ENCODE results near the gene MAN2A1. TPM values are rescaled to one million over a fixed set of nuclear protein-coding genes. Genes with fewer than 3 reads are reported as not detected.

Gene MAN2A1
- total RNA-seq, 2 experiments from 2014 or later: 23.0 to 28.7 TPM

GRCh38 chr5:109708813-109709212, 19.1 kb downstream of the MAN2A1 start:
- BruUV-seq (replicated peaks): no TSS peak
- no peaks in the 10 kb centered on the region for H3K4me1 ChIP-seq (ENCODE audit: insufficient read depth, low read length, poor library complexity, severe bottlenecking)
- H3K9me3 ChIP-seq (ENCODE audit: low read length): no peaks in the 10 kb centered on the region
- H3K27ac ChIP-seq (ENCODE audit: low read depth, low read length, poor library complexity, severe bottlenecking): no peak overlapping the region
- peaks cover 8% of the 10 kb centered on the region; the same call in 1 of the 2 replicates for H4K20me1 ChIP-seq (ENCODE audit: insufficient read depth, low read length)
- ChIA-PET POLR2A (interaction anchor here (0.6 to 2.3 kb wide), 2 partner anchors 13 to 992 kb away, joined by 3 to 5 read pairs; no protein-coding TSS in a partner anchor), CTCF (ENCODE audit: unreplicated experiment) (no interaction called here)
- intact Hi-C loops (cut with micrococcal nuclease; ENCODE audit: unreplicated experiment): no loop called here
- H3K36me3 ChIP-seq (ENCODE audit: insufficient read depth, low read length): no peaks in the 10 kb centered on the region
- H3K4me2 ChIP-seq (ENCODE audit: low read length): no peak overlapping the region
- no peak overlapping the region for H2AFZ ChIP-seq (ENCODE audit: low read length)
- no peaks in the 10 kb centered on the region for H3K9me2 ChIP-seq (ENCODE audit: insufficient read depth, low read length)
- TF ChIP-seq EZH2phosphoT487 (IDR thresholded peaks at IDR 0.05; ENCODE audit: borderline replicate concordance, low read depth, low read length) (no peak), CTCF (conservative IDR thresholded peaks at IDR 0.05; ENCODE audit: low read length) (no peak)
- H3K79me2 ChIP-seq (ENCODE audit: insufficient read depth, low read depth, low read length): no peaks in the 10 kb centered on the region; the same call in 1 of the 2 replicates
- no peak overlapping the region for H3K4me3 ChIP-seq (ENCODE audit: low read depth, low read length, poor library complexity, severe bottlenecking)
- no peak for DNase-seq (ENCODE audit: low spot score)

DNA sequence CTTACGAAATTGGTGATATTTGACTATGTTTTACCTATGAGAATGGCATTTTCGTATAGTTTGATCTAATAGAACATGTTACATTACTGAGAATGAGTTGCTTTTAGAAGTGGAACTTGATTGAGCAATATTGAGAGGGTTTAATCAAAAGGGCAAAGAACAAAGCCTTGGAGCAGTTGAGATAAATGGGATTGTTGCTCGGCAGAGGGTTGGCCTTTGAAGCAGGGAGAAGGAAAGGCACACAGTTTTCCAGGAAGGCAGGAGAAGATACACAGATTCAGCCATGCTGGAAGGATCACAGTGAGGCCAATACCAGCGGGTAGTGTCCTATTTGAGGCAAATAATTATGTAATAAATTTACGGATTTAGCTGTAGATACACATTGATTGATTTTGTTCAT, 19.5 kb downstream of the MAN2A1 start:
- no peaks in the 10 kb centered on the region for H3K9me2 ChIP-seq (ENCODE audit: insufficient read depth, low read length)
- no peak overlapping the region for H3K4me2 ChIP-seq (ENCODE audit: low read length)
- ChIA-PET POLR2A (no interaction called here), CTCF (ENCODE audit: unreplicated experiment) (no interaction called here)
- no peak overlapping the region for H3K27ac ChIP-seq (ENCODE audit: low read depth, low read length, poor library complexity, severe bottlenecking)
- DNase-seq (ENCODE audit: low spot score): no peak
- no peaks in the 10 kb centered on the region for H3K36me3 ChIP-seq (ENCODE audit: insufficient read depth, low read length)
- no peaks in the 10 kb centered on the region; the same call in 1 of the 2 replicates for H3K79me2 ChIP-seq (ENCODE audit: insufficient read depth, low read depth, low read length)
- H4K20me1 ChIP-seq (ENCODE audit: insufficient read depth, low read length): peaks cover 8% of the 10 kb centered on the region; the same call in 1 of the 2 replicates
- no peaks in the 10 kb centered on the region for H3K4me1 ChIP-seq (ENCODE audit: insufficient read depth, low read length, poor library complexity, severe bottlenecking)
- no peak overlapping the region for H3K4me3 ChIP-seq (ENCODE audit: low read depth, low read length, poor library complexity, severe bottlenecking)
- H2AFZ ChIP-seq (ENCODE audit: low read length): no peak overlapping the region
- no TSS peak for BruUV-seq (replicated peaks)
- no peaks in the 10 kb centered on the region for H3K9me3 ChIP-seq (ENCODE audit: low read length)
- TF ChIP-seq CTCF (conservative IDR thresholded peaks at IDR 0.05; ENCODE audit: low read length) (no peak), EZH2phosphoT487 (IDR thresholded peaks at IDR 0.05; ENCODE audit: borderline replicate concordance, low read depth, low read length) (no peak)
- intact Hi-C loops (cut with micrococcal nuclease; ENCODE audit: unreplicated experiment): no loop called here

GRCh38 chr5:109711673-109712072, 21.9 kb downstream of the MAN2A1 start:
- Histone ChIP-seq H3K4me2 (ENCODE audit: low read length) (no peak overlapping the region), H3K4me3 (ENCODE audit: low read depth, low read length, poor library complexity, severe bottlenecking) (no peak overlapping the region), H3K79me2 (ENCODE audit: insufficient read depth, low read depth, low read length) (no peaks in the 10 kb centered on the region; the same call in 1 of the 2 replicates), H3K27ac (ENCODE audit: low read depth, low read length, poor library complexity, severe bottlenecking) (no peak overlapping the region), H3K9me3 (ENCODE audit: low read length) (no peaks in the 10 kb centered on the region), H3K9me2 (ENCODE audit: insufficient read depth, low read length) (no peaks in the 10 kb centered on the region), H3K36me3 (ENCODE audit: insufficient read depth, low read length) (peaks cover 7% of the 10 kb centered on the region; the same call in 1 of the 2 replicates), H4K20me1 (ENCODE audit: insufficient read depth, low read length) (0 out of 2 replicates have a peak, but pooled peaks cover 8% of the 10 kb centered on the region), H3K4me1 (ENCODE audit: insufficient read depth, low read length, poor library complexity, severe bottlenecking) (no peaks in the 10 kb centered on the region), H2AFZ (ENCODE audit: low read length) (no peak overlapping the region)
- POLR2A ChIA-PET: interaction anchor here (0.6 to 1.0 kb wide), 2 partner anchors 51 to 211 kb away, joined by 3 to 5 read pairs; no protein-coding TSS in a partner anchor
- intact Hi-C loops (cut with micrococcal nuclease; ENCODE audit: unreplicated experiment): no loop called here
- no peak for TF ChIP-seq CTCF (conservative IDR thresholded peaks at IDR 0.05; ENCODE audit: low read length)
- TF ChIP-seq EZH2phosphoT487 (IDR thresholded peaks at IDR 0.05; ENCODE audit: borderline replicate concordance, low read depth, low read length): no peak
- DNase-seq (ENCODE audit: low spot score): no peak
- BruUV-seq (replicated peaks): no TSS peak
- CTCF ChIA-PET (ENCODE audit: unreplicated experiment): no interaction called here
